Posterior vena cava (tissue), 2 donors: ENCODE measurements around the gene LRP3. TPM values are rescaled to one million over a fixed set of nuclear protein-coding genes. Genes with fewer than 3 reads are reported as not detected.

ENCODE experiments used
- DNase-seq: peaks from one replicate; pipeline ENCODE4 v3.0.0-alpha.2; 2020; ENCODE audit warnings: low spot score
- intact Hi-C, 2 donors: fragments of 100-400 bp; cut with DNase I; formaldehyde crosslinking; loops; one replicate each; pipeline versions ENCODE4 v1.14.1 to v1.14.2; 2022 to 2023
- total RNA-seq, 2 donors: library from RNA; stranded (reverse); fragmentation: NEBNext Ultra II Directional; extraction: Animal tissue kit (Norgen Biotek cat#: 25700); gene quantifications; one replicate each; pipeline ENCODE4 v1.2.1, GENCODE V29; 2021
- donor health status: DM: yes; HTN: yes; CAD: no.
- donor health status: DM: yes; HTN: yes; CAD: no.

Gene LRP3
- total RNA-seq, 2 donors from 2014 or later = 36.1 to 36.8 TPM

DNA sequence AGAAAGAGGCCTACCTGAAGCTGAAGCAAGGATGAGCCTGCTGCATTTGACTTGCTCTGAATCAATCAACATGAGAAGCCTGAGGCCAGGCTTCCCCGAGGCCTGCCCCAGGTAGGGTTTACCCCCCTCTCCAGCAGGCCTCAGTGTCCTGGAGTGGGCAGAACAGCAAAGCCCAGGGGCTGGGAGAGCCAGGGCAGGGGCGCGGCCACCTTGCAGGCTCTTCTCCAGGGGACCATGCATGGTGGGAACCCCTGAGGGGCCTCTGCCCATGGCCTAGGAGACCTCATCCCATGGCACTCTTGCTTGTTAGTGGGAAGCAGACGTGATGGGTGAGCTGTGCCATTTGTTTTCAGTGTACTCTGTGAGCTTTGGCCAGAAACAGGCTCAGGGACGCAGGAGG lies 19.9 kb upstream of the LRP3 start:
- no peak for DNase-seq
- intact Hi-C loops = no loop called here

DNA sequence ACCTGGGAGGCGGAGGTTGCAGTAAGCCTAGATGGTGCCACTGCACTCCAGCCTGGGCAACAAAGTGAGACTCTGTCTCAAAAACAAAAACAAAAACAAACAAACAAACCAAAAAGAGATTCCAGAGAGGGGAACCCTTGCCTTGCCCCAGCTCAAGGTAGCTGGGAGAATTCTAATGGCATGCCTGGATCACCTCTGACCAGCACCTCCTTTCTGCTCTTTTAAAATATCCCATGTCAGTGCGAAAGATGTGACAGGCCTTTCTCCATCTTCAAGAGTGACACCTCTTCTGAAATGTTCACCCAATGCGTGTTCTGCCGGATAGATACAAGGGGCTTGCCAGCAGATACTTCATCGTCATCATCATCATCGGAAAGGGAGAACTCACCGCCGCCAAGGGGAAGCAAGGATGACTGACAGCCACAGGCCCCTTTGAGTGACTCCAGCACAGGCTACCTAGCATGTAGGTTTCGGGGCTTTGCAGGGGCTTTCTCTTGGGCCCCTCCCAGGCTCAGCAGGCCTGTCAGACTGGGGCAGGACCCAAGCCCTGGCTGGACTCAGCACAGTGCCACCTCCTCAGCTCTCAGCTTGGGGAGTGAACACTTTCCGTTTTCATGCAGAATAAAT lies 18.9 kb upstream of the LRP3 start:
- DNase-seq = no peak
- intact Hi-C loops = no loop called here

DNA sequence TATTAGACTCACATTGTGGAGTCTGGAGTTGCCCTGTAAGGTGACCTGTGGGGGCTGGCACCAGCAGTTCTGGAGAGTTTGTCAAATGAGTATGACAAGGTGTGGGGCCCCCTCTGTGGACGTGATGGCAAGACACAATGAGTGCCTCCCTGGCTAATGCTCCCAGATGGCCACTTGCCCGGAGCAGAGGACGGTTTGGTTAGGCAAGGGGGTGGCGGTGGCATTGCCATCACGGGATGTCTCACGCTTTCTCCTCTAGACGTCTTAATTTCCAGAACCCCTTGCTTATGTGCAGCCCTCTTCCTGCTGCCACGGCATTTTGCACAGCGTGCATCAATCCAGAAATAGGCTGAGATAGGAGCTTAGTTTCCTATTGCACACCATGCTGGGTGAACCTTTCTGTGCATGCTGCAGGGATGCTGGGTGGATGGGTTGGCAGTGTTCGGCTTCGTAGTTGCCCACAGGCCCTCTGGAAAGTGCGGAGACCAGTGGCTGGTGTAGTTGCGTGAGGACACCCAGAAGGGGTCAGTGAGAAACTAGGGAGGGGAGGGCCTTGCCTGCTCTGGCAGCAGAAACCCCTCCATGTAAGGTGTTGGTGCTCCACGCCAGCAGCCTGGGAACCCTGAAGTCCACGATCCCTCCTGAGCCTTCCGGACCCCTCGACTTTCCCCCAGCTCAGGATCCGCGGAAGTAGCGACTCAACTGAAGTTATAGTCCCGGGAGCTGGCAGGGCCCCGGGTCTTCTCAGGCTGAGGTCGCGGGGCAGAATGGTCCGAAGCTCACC lies 18.1 kb upstream of the LRP3 start:
- DNase-seq = no peak
- intact Hi-C loops = loop anchor here in 1 of 2 donors (2.0 kb wide), 1 partner anchor 25 kb away; no protein-coding TSS in a partner anchor

DNA sequence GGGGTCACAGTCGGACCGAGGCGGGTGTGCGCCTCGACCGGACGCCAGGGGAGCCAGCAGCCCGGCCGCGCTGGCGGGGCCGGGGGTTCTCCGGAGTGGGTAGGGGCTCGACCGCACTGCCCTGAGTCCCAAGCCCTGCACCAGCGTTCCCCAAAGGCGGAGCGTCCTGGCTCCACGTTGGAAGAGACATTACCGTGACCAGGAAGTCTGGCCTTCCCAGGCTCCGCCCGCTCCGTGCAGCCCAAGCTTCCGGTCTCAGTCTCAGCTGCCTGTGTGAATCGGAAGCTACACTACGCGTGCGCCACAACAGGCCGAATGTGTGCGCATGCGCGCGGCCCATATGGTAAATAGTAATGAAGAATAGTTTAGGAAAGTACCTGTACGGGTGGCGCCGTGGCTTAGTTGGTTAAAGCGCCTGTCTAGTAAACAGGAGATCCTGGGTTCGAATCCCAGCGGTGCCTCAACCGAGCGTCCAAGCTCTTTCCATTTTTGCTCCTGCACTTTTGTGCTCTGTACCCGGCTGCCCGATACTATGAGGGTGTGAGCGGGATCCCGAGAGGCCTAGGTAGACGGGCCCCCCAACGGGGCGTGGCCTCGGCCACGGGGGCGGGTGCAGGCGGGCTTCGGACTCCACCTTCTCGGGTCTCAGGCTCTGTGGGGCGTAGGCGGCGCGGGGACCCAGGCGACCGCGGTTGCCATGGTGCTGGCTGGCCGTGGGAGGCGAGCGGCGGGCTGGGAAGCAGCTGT lies 17.3 kb upstream of the LRP3 start:
- intact Hi-C loops = loop anchor here in 1 of 2 donors (2.0 kb wide), 1 partner anchor 26 kb away; no protein-coding TSS in a partner anchor
- DNase-seq = peak; percentile 98

DNA sequence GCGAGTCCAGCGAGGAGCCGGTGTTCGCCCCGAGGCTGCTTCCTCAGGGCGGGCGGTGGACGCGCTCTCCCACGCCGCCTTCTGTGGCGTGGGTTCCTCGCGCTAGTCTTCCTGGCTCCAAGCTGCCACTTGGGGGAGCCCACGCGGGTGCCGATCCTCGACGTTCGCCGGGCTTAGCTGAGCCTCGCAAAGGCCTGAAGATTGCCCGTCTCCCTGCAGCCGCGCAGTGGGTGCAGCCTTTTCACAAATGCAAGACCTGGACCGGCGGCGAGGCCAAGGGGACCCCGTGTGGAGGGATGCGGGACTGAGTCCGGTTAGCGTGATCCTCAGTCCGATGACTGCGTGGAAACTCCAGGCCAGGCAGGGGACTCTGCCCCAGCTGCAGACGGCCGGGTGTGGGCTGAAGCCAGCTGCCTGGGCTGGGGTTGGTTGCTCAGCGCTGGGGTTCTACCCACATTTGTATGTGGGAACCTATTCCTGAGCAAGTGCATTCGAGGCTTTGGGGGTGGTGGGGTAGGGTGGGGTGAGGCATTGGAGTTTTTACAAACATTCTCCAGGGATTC lies 16.6 kb upstream of the LRP3 start:
- no peak for DNase-seq

DNA sequence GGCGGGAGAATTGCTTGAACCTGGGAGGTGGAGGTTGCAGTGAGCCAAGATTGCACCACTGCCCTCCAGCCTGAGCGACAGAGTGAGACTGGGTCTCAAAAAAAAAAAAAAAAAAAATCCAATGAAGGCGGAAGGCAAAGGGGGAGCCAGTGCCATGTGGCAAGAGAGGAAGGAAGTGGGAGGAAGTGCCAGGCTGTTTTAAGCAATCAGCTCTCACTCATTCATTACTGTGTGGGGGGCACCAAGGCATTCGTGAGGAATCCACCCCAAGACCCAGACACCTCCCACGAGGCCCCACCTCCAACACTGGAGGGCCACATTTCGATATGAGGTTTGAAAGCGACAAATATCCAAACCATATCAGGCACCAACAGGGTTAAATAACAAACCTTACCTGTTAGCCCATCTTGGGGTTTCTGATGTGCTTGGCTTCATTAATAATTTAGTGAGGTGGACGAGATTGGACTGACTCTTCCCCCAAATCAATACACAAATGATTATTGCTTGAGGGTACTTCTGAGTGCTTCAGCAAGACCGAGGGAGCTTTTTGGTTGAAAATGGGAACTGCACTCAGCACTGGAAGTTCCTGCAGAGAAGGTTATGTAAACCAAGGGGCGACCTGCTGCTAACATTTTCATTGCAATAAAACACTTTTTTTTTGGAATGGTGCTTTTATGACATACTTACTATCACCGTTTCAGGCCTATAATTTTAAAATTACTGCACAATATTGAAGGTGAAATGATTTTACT lies 7.5 kb upstream of the LRP3 start:
- intact Hi-C loops = no loop called here
- DNase-seq = peak; percentile 10

More for the DNA sequence above, 16.6 kb upstream of the LRP3 start:
- intact Hi-C loops = loop anchor here in 1 of 2 donors (2.0 kb wide), 1 partner anchor 27 kb away; no protein-coding TSS in a partner anchor

DNA sequence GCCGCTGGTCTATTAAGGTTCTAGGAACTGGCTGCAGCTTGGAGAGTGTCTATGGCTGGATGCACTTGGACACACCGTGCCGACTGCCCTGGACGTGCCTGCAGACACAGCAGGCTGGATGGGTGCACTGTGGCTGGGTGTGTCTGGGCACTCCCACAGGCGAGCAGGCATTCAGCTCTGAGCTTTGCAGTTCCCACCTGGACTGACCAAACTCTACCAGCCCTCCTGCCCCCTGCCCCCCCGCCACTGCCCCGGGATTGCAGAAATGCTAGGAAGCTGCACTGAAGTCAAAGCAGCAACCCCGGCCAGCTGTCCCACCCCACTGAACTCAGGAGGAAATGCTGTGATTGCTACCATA lies 7.0 kb upstream of the LRP3 start:
- DNase-seq = peak; percentile 58
- intact Hi-C loops = no loop called here

DNA sequence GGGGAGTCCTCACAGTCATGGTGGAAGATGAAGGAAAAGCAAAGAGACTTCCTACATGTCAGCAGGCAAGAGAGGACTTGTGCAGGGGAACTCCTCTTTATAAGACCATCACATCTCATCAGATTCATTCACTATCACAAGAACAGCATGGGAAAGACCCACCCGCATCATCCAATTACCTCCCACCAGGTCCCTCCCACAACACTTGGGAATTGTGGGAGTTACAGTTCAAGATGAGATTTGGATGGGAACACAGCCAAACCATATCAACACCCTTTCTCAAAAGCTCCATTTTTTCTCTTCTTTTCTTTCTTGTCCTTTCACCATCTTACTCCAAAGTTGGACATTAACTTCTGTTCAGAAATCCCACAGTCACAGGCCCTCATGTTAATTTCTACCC lies 4.7 kb upstream of the LRP3 start:
- intact Hi-C loops = no loop called here
- DNase-seq = no peak

DNA sequence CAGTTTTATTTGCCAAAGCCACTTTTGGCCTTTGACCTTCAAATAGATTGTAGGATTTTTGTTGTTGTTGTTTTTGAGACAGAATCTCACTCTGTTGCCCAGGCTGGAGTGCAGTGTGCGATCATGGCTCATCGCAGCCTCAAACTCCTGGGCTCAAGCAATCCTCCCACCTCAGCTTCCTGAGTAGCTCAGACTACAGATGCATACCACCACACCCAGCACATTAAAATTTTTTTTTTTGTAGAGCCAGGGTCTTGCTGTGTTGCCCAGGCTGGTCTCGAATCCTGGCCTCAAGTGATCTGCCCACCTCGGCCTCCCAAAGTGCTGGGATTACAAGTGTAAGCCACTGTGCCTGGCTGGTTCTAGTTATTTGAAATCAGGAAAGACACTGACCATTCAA lies 3.0 kb upstream of the LRP3 start:
- peak; percentile 23 for DNase-seq

DNA sequence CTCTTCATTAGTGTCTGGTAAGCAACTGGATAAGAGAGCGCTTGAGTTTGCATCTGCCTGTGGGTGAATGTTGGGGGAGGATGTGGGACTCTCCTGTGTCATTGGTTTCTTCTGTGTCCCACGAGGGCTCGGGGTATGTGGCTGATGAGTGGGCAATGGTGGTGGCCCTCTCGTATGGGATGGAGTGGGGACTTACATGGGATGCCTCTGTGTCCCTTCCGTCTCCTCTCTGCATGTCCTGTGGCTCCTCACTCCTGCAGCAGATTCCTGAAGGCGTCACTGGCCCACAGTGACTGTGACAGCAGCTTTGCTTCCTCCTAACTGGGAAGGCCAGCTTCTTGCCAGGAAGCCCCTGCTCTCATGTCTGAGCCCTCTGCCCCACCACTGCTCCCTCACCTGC lies 2.6 kb upstream of the LRP3 start:
- intact Hi-C loops = loop anchor here in 1 of 2 donors (10.0 kb wide), 1 partner anchor 57 kb away; the partner anchor contains the start of gene WDR88
- peak; percentile 45 for DNase-seq

More for the DNA sequence above, 3.0 kb upstream of the LRP3 start:
- intact Hi-C loops = loop anchor here in 1 of 2 donors (10.0 kb wide), 1 partner anchor 56 kb away; the partner anchor contains the start of gene WDR88

DNA sequence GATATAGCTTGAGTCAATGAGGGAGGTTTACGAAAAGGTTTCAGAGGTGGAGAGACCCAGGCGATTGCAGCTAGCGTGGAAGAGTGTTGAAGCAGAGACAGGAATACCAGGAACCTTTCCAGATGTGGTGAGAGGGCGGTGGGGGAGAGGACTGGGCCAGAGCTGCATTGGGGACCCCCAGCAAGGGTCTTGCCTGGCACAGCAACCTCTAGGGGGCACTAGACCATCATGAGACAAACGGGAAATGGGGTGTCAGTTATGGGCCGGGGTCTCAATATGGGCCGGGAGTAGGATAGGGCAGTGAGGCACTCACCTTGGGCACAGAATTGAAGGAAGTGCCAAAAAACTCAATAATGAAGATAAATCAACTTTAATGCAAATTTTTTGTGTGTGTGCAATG lies 2.1 kb upstream of the LRP3 start:
- intact Hi-C loops = loop anchor here in 1 of 2 donors (10.0 kb wide), 1 partner anchor 57 kb away; the partner anchor contains the start of gene WDR88
- DNase-seq = peak; percentile 11

DNA sequence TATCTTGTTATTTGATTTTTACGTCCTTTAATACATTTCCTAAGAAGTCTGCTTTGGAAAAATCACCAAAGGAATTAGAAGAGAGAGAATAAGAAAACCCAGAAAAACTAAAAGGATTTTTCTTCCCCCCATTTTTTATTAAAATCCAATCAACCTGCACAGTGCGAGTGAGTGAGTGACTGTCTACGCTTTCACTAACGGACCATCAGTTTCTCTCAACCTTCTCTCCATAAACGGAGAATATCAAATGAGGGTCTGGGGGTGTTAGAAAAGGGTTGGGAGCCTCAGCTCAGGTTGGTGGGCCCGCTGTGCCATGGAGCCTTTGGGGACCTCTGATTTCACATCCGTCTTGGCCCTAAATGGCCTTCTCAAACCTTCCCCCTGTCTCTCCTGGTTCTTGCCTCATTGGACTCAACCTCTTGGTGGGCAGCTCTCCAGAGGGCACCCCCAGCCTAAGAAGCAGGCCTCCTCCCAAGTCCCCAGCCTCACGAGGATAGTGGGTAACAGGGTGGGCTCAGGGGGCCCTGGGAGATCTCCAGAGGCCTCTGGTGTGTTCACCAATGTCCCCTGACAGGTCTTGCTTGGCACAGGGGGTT lies 763 bp upstream of the LRP3 start:
- no peak for DNase-seq
- intact Hi-C loops = loop anchor here in 1 of 2 donors (10.0 kb wide), 1 partner anchor 59 kb away; the partner anchor contains the start of gene WDR88

DNA sequence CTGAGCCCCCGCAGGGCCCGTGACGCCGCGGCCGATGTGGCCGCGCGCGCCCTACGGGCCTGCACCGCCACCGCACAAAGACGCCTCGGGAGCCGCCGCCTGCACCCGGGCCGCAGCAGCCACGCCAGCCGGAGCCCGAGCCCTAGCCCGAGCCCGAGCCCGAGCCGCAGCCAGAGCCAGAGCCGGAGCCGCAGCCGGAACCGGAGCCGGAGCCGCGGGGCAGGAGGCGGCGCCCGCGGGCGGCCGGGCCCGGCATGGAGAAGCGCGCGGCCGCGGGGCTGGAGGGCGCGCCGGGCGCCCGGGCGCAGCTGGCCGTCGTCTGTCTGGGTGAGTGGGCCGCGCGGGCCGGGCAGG lies 379 bp downstream of the LRP3 start:
- no peak for DNase-seq
- intact Hi-C loops = loop anchor here in 1 of 2 donors (10.0 kb wide), 1 partner anchor 60 kb away; the partner anchor contains the start of gene WDR88

DNA sequence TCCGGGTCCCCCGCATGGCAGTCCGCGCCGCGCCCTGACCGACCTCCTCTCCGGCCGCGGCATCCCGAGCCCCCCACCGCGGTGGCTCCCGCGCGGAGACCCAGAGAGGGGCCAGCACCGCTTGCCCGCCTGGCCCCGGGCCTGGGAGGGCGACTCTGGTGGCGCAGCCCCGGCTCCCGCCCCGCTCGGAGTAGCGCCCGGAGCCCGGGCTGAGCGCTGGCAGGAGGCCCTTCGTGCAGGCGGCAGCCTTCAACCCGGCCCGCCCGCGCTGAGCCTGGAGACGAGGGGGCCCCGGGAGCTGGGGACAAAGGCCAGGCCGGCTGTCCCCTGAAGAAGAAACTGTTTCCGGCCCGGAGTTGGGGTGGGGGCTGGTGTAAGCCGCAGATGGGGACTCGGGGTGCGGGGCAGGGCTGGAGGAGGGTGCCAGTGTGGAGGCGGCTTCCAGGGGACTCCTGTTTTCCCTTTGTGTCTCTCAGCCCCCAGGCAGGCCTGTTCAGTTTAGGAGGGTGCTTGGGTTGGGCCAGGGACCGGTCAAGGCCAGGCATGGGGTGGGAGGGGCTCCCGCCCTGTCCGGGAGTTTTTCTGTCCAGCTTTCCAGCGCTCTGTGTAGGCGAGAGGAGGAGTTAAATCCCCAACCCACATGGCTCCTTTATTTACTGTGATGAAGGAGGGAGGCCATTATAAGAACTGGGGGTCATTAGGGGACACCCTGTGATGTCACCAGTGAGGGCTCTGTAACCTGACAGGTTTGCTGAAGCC lies 935 bp downstream of the LRP3 start:
- intact Hi-C loops = loop anchor here in 1 of 2 donors (10.0 kb wide), 1 partner anchor 60 kb away; the partner anchor contains the start of gene WDR88
- DNase-seq = no peak

DNA sequence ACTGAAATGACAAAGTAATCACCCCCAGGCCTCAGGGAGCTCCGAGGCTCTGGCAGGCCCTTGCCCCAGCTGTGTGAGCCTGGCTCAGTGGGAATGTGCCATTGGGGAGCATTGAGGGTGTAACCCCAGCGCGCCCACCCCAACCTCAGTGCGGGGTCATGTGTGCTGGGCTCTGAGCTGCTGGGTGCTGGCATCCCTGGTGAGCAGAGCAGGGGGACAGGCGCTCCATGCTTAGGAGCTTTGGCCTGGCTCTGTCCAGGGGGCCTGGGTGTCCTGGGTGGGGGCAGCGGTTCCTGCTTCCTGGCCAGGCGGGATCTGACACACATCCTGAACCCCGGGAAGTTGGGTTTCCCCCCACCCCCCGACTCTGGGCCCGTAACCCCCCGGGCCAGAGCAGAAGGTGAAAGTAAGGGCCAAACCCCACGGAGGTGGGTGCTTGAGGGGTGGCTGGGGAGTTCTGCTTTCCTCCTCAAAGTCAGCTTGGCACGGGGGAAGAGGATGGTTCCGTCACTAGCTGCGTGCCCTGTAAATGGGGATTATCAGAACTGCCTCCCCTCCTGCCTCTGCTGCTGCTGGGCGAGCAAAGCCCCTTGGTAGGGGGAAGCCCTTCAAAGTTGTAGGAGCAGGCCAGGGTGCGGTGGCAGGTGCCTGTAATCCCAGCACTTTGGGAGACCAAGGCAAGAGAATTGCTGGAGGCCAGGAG lies 1.7 kb downstream of the LRP3 start:
- DNase-seq = no peak
- intact Hi-C loops = loop anchor here in 1 of 2 donors (10.0 kb wide), 1 partner anchor 61 kb away; the partner anchor contains the start of gene WDR88

DNA sequence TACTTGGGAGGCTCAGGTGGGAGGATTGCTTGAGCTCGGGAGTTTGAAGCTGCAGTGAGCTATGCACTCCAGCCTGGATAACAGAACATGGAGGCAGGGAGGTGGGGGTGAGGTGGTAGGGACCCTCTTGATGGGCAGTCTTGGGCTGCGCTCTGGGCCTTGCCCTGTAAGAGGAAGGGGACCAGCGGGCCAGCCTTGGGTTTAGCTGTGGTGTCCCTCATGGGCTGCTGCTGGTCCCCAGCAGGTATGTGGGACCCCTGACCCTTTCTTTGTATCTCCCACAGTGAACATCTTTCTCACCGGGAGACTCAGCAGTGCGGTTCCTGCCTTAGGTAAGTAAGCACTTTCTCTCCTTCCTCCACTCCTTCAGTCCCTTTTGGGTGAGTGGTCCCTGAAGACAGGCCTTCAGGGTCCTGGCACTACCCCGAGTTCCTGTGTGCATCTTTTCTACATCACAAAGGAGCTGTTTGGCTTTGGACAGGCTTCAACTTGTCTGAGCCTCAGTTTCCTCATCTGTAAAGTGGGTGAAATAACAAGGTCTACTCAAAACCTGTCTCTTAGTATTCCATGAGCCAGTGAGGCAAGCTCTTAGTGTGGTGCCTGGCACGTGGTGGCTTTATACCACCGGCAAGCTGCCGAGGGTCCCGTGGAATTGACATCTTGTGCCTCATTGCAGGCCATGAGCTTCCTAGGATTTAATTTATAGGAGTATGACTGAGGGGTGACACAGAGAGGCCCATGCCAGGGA lies 2.5 kb downstream of the LRP3 start:
- no peak for DNase-seq
- intact Hi-C loops = loop anchor here in 1 of 2 donors (10.0 kb wide), 1 partner anchor 62 kb away; the partner anchor contains the start of gene WDR88
